ENCODE results near the gene SRSF2.
"Not testable (repeated sequence)": the region's sequence is repeated elsewhere in the genome, so short reads cannot be mapped to it uniquely, and the experiment has no call there.

Gene SRSF2

GRCh38 chr17:76714822-76715495 is 22.2 kb downstream of the SRSF2 start:
- Histone ChIP-seq H2AFZ (ENCODE audit: low read depth, low read length, severe bottlenecking) (no peak overlapping the region), H3K4me2 (ENCODE audit: low read depth, low read length, poor library complexity, severe bottlenecking) (no peak overlapping the region), H3K9me2 (replicated peaks; ENCODE audit: insufficient read depth, low read length) (no peaks in the 10 kb centered on the region), H3K27me3 (ENCODE audit: low read length) (no peaks in the 10 kb centered on the region), H3K9me3 (ENCODE audit: insufficient read depth, low read length) (no peaks in the 10 kb centered on the region), H4K20me1 (ENCODE audit: low read depth, low read length) (no peaks in the 10 kb centered on the region), H3K9ac (ENCODE audit: low read length) (no peak overlapping the region), H3K79me2 (ENCODE audit: insufficient read depth, low read length) (no peaks in the 10 kb centered on the region), H3K4me3 (ENCODE audit: insufficient read depth, low read length, poor library complexity, severe bottlenecking) (no peak overlapping the region), H3K36me3 (ENCODE audit: low read length) (no peaks in the 10 kb centered on the region), H3K27ac (ENCODE audit: low read depth, low read length) (no peak overlapping the region), H3F3A (ENCODE audit: insufficient read depth) (0 out of 2 replicates have a peak, but pooled peaks cover 4% of the 10 kb centered on the region)
- TF ChIP-seq, protein P1, sequence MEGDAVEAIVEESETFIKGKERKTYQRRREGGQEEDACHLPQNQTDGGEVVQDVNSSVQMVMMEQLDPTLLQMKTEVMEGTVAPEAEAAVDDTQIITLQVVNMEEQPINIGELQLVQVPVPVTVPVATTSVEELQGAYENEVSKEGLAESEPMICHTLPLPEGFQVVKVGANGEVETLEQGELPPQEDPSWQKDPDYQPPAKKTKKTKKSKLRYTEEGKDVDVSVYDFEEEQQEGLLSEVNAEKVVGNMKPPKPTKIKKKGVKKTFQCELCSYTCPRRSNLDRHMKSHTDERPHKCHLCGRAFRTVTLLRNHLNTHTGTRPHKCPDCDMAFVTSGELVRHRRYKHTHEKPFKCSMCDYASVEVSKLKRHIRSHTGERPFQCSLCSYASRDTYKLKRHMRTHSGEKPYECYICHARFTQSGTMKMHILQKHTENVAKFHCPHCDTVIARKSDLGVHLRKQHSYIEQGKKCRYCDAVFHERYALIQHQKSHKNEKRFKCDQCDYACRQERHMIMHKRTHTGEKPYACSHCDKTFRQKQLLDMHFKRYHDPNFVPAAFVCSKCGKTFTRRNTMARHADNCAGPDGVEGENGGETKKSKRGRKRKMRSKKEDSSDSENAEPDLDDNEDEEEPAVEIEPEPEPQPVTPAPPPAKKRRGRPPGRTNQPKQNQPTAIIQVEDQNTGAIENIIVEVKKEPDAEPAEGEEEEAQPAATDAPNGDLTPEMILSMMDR (IDR thresholded peaks at IDR 0.05; ENCODE audit: insufficient read depth, low read length, poor library complexity, severe bottlenecking), result peak; percentile 96
- TF ChIP-seq EZH2phosphoT487 (conservative IDR thresholded peaks at IDR 0.05; ENCODE audit: low read length), result no peak

DNA sequence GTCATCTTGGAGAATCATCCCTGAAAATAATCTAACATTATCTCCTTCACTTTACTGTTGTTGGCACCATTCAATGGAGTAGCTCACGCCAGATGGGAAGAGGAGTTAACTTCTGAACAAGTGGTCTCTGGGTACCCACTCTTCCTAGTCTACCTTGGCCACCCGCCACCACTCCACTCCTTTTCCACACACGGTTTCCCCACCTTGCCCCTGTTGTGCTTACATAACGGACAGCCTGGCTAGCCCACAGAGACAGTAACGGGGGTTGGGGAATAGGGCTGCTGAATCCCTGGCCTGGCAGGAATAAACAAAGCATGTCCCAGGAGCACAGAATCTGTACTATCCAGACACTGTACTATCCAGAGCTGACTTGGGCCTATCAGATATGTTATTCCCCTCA is 22.8 kb downstream of the SRSF2 start:
- no peak for TF ChIP-seq EZH2phosphoT487 (conservative IDR thresholded peaks at IDR 0.05; ENCODE audit: low read length)
- TF ChIP-seq, protein P1 (IDR thresholded peaks at IDR 0.05; ENCODE audit: insufficient read depth, low read length, poor library complexity, severe bottlenecking), result no peak
- Histone ChIP-seq H3K36me3 (ENCODE audit: low read length) (no peaks in the 10 kb centered on the region), H3K27me3 (ENCODE audit: low read length) (no peaks in the 10 kb centered on the region)

DNA sequence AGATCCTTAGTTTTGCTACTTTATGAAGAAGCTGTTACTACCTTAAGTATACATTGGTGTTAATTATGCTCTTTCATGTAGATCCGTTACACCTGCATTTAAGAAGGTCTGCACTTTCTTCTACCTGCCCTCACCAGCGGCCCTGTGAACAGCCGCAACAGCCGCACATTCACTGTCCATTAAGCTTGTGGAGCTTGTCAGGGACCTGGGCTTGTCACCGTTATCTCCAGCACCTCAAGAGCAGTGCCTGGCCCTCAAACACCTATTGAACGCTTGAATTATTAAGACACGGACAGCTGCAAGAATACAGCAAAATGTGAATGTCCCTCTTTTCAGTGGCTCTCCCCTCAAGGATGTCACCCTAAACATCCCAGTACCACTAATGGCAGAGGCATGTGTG is 23.4 kb downstream of the SRSF2 start:
- Histone ChIP-seq H3K36me3 (ENCODE audit: low read length) (no peaks in the 10 kb centered on the region), H4K20me1 (ENCODE audit: low read depth, low read length) (no peaks in the 10 kb centered on the region), H3K4me3 (ENCODE audit: insufficient read depth, low read length, poor library complexity, severe bottlenecking) (no peak overlapping the region), H3K79me2 (ENCODE audit: insufficient read depth, low read length) (no peaks in the 10 kb centered on the region), H3K27ac (ENCODE audit: low read depth, low read length) (no peak overlapping the region), H2AFZ (ENCODE audit: low read depth, low read length, severe bottlenecking) (no peak overlapping the region), H3F3A (ENCODE audit: insufficient read depth) (0 out of 2 replicates have a peak, but pooled peaks cover 4% of the 10 kb centered on the region), H3K9ac (ENCODE audit: low read length) (no peak overlapping the region), H3K4me2 (ENCODE audit: low read depth, low read length, poor library complexity, severe bottlenecking) (no peak overlapping the region), H3K9me3 (ENCODE audit: insufficient read depth, low read length) (no peaks in the 10 kb centered on the region), H3K27me3 (ENCODE audit: low read length) (no peaks in the 10 kb centered on the region), H3K9me2 (replicated peaks; ENCODE audit: insufficient read depth, low read length) (no peaks in the 10 kb centered on the region)
- TF ChIP-seq, protein P1 (IDR thresholded peaks at IDR 0.05; ENCODE audit: insufficient read depth, low read length, poor library complexity, severe bottlenecking), result no peak
- no peak for TF ChIP-seq EZH2phosphoT487 (conservative IDR thresholded peaks at IDR 0.05; ENCODE audit: low read length)

More for the DNA sequence above, 22.8 kb downstream of the SRSF2 start:
- Histone ChIP-seq H3F3A (ENCODE audit: insufficient read depth) (0 out of 2 replicates have a peak, but pooled peaks cover 4% of the 10 kb centered on the region), H3K4me2 (ENCODE audit: low read depth, low read length, poor library complexity, severe bottlenecking) (no peak overlapping the region), H3K9me3 (ENCODE audit: insufficient read depth, low read length) (no peaks in the 10 kb centered on the region), H2AFZ (ENCODE audit: low read depth, low read length, severe bottlenecking) (no peak overlapping the region), H3K27ac (ENCODE audit: low read depth, low read length) (no peak overlapping the region), H3K9ac (ENCODE audit: low read length) (no peak overlapping the region), H4K20me1 (ENCODE audit: low read depth, low read length) (no peaks in the 10 kb centered on the region), H3K9me2 (replicated peaks; ENCODE audit: insufficient read depth, low read length) (no peaks in the 10 kb centered on the region), H3K4me3 (ENCODE audit: insufficient read depth, low read length, poor library complexity, severe bottlenecking) (no peak overlapping the region), H3K79me2 (ENCODE audit: insufficient read depth, low read length) (no peaks in the 10 kb centered on the region)

DNA sequence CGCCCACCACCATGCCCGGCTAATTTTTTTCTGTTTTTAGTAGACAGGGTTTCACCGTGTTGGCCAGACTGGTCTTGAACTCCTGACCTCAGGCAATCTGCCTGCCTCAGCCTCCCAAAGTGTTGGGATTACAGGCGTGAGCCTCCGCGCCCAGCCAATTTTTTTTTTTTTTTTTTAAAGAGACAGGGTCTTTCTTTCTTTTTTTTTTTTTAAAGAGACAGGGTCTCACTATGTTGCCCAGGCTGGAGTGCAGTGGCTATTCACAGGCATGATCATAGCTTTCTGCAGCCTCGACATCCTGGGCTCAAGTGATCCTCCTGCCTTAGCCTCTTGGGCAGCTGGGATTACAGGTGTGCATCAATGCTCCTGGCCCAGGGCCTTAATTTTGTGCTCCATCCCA is 24.8 kb downstream of the SRSF2 start:
- not testable (repeated sequence) for H3K36me3 ChIP-seq (ENCODE audit: low read length); H3K4me2 ChIP-seq (ENCODE audit: low read depth, low read length, poor library complexity, severe bottlenecking); H3K4me3 ChIP-seq (ENCODE audit: insufficient read depth, low read length, poor library complexity, severe bottlenecking)

More for the DNA sequence above, 24.8 kb downstream of the SRSF2 start:
- H3K79me2 ChIP-seq (ENCODE audit: insufficient read depth, low read length); H4K20me1 ChIP-seq (ENCODE audit: low read depth, low read length); H3K9me3 ChIP-seq (ENCODE audit: insufficient read depth, low read length); H3K9ac ChIP-seq (ENCODE audit: low read length); H3F3A ChIP-seq (ENCODE audit: insufficient read depth); H2AFZ ChIP-seq (ENCODE audit: low read depth, low read length, severe bottlenecking); H3K27ac ChIP-seq (ENCODE audit: low read depth, low read length); H3K27me3 ChIP-seq (ENCODE audit: low read length); H3K9me2 ChIP-seq (replicated peaks; ENCODE audit: insufficient read depth, low read length): not testable (repeated sequence)
